ENCODE measurements around the gene DBNDD1.
"Not testable (repeated sequence)": the region's sequence is repeated elsewhere in the genome, so short reads cannot be mapped to it uniquely, and the experiment has no call there.

The DBNDD1 gene

DNA sequence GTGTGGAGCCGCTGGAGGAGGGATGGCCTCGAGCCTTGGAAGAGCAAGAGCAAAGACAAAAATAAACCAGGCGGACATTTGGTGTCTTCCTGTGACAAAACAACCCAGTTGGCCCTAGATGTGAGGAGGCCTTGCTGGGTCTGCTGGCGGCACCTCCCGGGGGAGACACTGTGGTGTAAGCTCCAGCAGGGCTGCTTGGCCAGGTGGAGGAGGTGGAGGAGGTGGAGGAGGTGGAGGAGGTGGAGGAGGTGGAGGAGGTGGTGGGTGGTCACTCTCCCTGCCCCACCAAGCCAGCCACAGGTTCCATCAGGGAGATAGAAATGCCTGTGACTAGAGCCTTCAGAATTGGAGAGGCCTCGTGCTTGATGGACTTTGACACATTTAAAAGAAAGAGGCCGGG is 32.1 kb downstream of the DBNDD1 start:
- DNase-seq (ENCODE audit: low read depth), result no peak

GRCh38 chr16:89986600-89986999 is 32.7 kb downstream of the DBNDD1 start:
- DNase-seq (ENCODE audit: low read depth), result no peak

- DNase-seq (ENCODE audit: low read depth), result no peak
These were observed 34.0 kb downstream of the DBNDD1 start for GRCh38 chr16:89985219-89985618.

DNA sequence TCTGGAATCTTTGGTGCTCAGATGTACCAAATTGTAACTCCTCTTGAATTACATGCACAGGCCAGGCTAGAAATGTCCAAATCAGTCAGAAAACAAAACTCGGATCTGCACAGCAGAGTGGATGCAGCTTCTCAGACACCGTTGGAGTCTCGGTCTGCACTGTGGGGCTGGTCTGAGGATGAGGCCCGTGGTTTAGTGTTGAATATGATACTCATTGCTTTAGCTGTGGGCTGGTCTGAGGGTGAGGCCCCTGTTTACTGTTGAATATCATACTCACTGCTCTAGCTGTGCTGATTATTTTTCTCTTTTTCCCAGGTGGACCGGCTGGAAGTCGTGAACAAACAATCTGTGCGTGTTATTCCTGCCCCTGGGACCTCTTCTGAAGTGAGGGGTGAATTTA is 35.0 kb downstream of the DBNDD1 start:
- DNase-seq (ENCODE audit: low read depth), result no peak

- DNase-seq (ENCODE audit: low read depth), result no peak
These were observed 35.7 kb downstream of the DBNDD1 start for GRCh38 chr16:89983536-89983935.

- DNase-seq (ENCODE audit: low read depth), result no peak
These were observed 36.9 kb downstream of the DBNDD1 start for GRCh38 chr16:89982318-89982717.

DNA sequence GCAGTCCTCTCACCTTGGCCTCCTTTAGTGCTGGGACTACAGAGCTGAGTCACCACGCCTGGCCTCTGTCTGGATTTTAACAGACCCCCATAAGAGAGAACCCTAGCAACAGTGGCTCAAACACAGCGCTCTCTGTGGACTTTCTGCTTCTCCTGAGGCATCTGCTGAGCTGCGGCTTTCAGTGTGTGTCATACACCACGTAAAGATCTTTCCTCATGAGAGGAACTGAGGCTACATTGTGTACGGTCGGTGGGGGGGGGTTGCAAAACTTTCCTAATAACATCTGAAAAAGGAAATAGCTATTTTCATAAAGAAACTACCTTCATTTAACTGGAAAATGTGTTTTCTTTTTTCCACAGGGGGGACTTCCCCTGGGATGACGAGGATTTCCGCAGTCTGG is 37.8 kb downstream of the DBNDD1 start:
- no peak for DNase-seq (ENCODE audit: low read depth)

DNA sequence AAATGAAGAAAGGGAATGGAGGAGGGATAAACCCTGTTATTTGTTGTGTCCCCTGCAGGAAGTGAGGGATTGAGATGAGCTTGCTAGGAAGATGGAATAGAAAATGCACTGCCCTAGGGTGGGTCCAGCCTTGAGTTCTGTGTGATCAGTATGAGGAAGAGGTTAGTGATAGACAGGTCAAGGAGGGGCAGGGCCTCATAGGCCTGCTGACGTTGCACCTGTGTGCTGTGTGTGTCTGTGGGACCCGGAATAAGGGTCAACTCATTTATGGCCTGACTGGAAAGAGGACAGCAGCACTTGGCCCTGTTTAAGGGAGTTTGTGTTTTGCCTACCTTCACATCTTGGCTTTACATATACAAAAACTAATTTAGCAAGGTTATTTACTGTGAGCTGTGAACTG is 44.4 kb downstream of the DBNDD1 start:
- no peak for DNase-seq (ENCODE audit: low read depth)

GRCh38 chr16:89973654-89974335 is 45.5 kb downstream of the DBNDD1 start:
- DNase-seq (ENCODE audit: low read depth), result no peak

- no peak for DNase-seq (ENCODE audit: low read depth)
These were observed 46.0 kb downstream of the DBNDD1 start for GRCh38 chr16:89973235-89973634.

DNA sequence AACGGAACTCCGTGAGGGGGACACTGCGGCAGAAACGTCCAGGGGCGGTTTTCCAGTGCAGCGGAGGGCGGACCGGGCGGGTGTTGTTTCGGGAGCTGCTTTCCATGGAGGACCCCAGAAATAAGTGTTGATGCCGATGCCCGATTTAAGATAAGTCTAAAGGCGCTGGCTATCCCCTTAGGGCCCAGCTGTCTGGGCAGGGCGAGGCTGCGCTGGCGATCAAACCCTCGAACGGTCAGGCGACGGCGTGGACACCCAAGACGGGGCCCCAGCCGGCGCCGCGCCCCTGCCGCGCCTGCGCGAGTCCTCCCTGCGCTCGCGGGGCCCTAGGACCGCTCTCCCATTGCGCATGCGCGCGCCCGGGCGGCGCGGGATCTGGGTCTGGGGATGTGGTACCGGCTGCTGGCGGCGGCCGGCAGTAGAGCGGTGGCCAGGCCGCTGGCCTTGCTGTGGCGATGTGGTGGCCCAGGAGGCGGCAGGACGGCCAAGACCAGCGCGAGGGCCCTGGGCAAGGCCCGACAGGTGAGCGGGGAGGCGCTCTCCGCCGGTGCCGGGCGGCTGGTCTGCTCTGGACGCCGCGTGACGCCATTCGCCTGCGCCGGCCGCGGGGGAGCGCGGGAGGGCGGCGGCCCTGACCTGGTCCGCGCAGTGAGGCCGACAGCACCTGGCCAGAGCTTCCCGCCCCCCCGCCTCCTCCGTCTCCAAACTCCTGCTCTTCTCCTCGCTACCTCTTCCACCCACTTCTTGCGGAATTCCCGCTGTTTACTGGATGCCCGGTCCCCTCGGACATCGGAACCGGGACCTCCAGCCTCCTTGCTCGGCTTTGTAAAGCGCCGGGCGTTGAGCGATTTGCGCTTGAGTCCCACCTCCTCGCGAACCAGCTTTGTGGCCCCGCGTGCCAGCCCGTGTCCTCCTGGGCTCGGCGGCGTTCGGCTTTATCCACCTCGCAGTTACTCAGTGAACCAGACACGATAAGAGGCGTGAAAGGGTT is 46.7 kb downstream of the DBNDD1 start:
- peak; percentile 90 for DNase-seq (ENCODE audit: low read depth)

DNA sequence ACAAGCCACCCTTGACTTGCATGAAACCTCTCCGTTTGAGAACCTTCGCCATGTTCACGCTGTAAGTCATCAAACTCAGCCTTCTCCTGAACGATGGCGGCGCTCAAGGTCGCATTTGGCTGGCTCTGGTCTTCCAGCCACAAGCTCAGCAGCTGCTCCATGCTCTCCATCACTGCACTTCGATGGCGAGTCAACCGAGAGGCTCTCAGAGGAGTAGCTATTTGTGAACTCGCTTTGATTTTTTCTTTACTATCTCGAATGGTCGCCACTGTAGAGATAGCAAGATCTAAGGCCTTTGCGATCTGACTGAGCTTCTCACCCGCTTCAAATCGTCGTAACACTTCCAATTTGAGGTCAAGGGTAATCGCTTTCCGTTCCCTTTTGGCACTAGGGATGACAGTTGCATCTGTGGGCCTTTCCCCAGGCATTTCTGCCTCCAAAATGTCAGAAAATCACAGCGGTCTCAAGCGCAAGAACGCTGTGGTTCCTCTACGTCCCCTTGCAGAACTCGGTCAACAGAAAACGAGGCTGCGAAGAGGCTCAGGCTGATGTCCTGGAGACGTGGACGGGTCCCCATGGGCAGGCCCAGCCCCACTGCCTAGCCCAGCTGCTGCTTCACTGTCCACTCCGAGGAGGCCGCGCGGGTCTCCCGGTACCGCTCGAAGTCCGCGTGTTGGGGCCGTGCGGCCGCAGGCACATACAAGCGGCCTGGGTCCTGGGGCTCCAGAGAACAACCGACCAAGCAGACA is 47.6 kb downstream of the DBNDD1 start:
- no peak for DNase-seq (ENCODE audit: low read depth)

DNA sequence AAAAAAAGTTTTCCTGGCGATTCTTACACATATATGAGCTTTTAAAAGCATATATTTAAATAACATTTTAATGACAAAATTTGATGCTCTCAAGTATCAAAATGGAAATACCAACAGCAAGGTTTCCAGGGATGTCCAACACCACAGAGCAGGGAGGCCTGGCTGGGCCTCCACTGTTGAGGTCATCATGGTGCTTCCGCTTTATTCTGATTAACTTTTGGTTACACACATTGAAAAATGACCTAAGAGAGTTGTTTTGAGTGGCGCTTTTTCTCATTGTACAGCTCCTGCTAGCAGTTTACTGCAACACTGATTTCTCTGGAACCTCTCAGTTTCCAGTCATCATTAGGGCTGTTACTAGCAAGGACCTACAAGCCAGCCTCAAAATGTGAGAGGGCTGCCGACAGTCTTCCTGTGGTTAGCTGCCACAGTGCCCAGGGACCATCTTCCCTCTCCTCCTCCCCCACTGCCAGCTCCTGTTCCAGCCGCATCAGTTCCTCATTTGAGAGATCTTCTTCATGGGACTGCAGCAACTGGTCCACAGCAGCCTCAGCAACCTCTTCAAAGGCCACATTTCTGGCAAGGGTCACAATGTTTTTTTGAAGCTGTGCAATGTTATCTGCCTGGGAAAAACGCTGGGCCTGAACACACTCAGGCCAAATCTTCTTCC is 49.4 kb downstream of the DBNDD1 start:
- DNase-seq (ENCODE audit: low read depth), result no peak

DNA sequence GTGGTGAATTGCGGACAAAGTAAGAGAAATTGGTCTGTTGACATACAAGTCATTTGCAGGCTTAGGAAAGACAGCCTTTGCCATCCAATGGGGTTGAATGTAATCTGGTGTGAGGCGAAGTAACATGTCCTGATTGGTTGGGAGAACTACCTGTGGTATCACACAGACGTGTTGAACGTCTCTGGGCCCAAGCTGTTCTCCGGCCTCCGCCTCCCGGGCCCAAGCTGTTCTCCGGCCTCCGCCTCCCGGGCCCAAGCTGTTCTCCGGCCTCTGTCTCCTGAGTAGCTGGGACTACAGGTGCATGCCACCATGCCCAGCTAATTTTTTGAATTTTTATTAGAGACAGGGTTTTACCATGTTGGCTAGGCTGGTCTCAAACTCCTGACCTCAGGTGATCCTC is 51.2 kb downstream of the DBNDD1 start:
- not testable (repeated sequence) for DNase-seq (ENCODE audit: low read depth)

- DNase-seq (ENCODE audit: low read depth), result not testable (repeated sequence)
These were observed 51.8 kb downstream of the DBNDD1 start for GRCh38 chr16:89967436-89967835.

- DNase-seq (ENCODE audit: low read depth), result no peak
These were observed 52.5 kb downstream of the DBNDD1 start for GRCh38 chr16:89966756-89967155.

- DNase-seq (ENCODE audit: low read depth), result no peak
These were observed 53.6 kb downstream of the DBNDD1 start for GRCh38 chr16:89965447-89966225.

- no peak for DNase-seq (ENCODE audit: low read depth)
These were observed 55.1 kb downstream of the DBNDD1 start for GRCh38 chr16:89964201-89964600.

GRCh38 chr16:89962754-89963498 is 56.3 kb downstream of the DBNDD1 start:
- no peak for DNase-seq (ENCODE audit: low read depth)

DNA sequence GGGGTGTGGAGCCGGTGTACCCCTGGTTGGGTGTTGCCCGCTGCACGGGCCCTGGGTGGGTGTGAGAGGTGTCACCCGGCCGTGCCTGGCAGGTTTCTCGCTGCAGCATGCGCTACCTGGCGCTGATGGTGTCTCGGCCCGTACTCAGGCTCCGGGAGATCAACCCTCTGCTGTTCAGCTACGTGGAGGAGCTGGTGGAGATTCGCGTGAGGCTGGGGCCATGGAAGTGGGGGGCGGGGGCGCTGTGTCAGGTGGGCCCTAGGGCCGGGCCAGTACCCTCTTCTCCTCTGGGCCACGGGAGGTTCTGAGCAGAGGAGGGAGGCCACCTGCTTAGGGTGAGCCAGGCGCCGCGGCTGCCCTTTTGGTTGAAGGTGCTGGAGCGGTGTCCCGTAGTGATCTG is 57.3 kb downstream of the DBNDD1 start:
- DNase-seq (ENCODE audit: low read depth), result no peak

Data from stimulated activated CD8-positive, alpha-beta memory T cell treated with anti-CD3 and anti-CD28 coated beads, Interleukin-12 subunit alpha, Interleukin-12 subunit beta, amount 100 ng/mL, for 4 hours (primary cell).